ENCODE measurements around the gene CRY2. TPM values are rescaled to one million over a fixed set of nuclear protein-coding genes. Genes with fewer than 3 reads are reported as not detected.

CRY2 gene
- total and polyA plus RNA-seq, 12 donors = 16.8 to 131 (median 86.6) TPM

- intact Hi-C loops (cut with DNase I) = loop anchor here in 3 of 10 donors (5.0 kb wide), 3 partner anchors 55 to 75 kb away; partner anchors contain the start of gene CRY2 (in 1 of the 3)
Measured at GRCh38 chr11:45917286-45917622, 70.0 kb downstream of the CRY2 start.

GRCh38 chr11:45917623-45918330 lies 70.5 kb downstream of the CRY2 start, which contains the start of gene PEX16:
Gene PEX16, minus strand, starts transcription at chr11:45917877. Its CDS starts 66 bp downstream, at chr11:45917811.
- TF ChIP-seq CTCF (IDR thresholded peaks at IDR 0.05) = no peak
- 0 to 1% methylated on average over 45 of the region's 45 CpGs for WGBS, 2 donors
- H3K4me1 ChIP-seq = peaks cover 15 to 57% (median 33%) of the 10 kb centered on the region in 9 donors

More at GRCh38 chr11:45917286-45917622, 70.0 kb downstream of the CRY2 start:
- H3K9me3 ChIP-seq = no peaks in the 10 kb centered on the region
- H3K36me3 ChIP-seq = peaks cover 0 to 40% (median 22%) of the 10 kb centered on the region in 9 donors
- WGBS, 2 donors = 3 to 4% methylated on average over 16 of the region's 16 CpGs
- no peak for DNase-seq
- peak overlapping the region; percentile 75 to 99 (median 92) for H3K4me3 ChIP-seq
- ATAC-seq = no peak
- peaks cover 0 to 10% (median 6%) of the 10 kb centered on the region in 7 donors for H3K27me3 ChIP-seq
- peaks cover 11 to 51% (median 28%) of the 10 kb centered on the region in 9 donors for H3K4me1 ChIP-seq
- peak overlapping the region; percentile 72 to 96 (median 89) for H3K27ac ChIP-seq
- TF ChIP-seq CTCF (IDR thresholded peaks at IDR 0.05) = no peak

GRCh38 chr11:45918331-45918941 lies 71.2 kb downstream of the CRY2 start:
- peaks cover 0 to 28% (median 12%) of the 10 kb centered on the region in 9 donors for H3K36me3 ChIP-seq
- peak; percentile 82 to 86 for DNase-seq
- H3K9me3 ChIP-seq = no peaks in the 10 kb centered on the region
- intact Hi-C loops (cut with DNase I) = loop anchor here in 5 of 10 donors (1.0 to 5.0 kb wide), 5 partner anchors 18 to 76 kb away; partner anchors contain the start of gene CRY2 (in 2 of the 5)
- H3K4me3 ChIP-seq = peak overlapping the region; percentile 75 to 99 (median 92)
- TF ChIP-seq CTCF (IDR thresholded peaks at IDR 0.05) = no peak
- peak; percentile 73 to 90 (median 81) for ATAC-seq
- WGBS, 2 donors = 0% methylated on average over 38 of the region's 38 CpGs
- H3K27ac ChIP-seq = peak overlapping the region; percentile 72 to 96 (median 89)
- peaks cover 15 to 63% (median 37%) of the 10 kb centered on the region in 9 donors for H3K4me1 ChIP-seq
- H3K27me3 ChIP-seq = peaks cover 0 to 22% (median 18%) of the 10 kb centered on the region in 7 donors

More at GRCh38 chr11:45917623-45918330, 70.5 kb downstream of the CRY2 start, which contains the start of gene PEX16:
- DNase-seq = peak; percentile 96
- peak within 1 kb of the TSS; percentile 75 to 99 (median 92) for H3K4me3 ChIP-seq
- ATAC-seq = peak; percentile 92 to 97 (median 94)
- H3K9me3 ChIP-seq = no peaks in the 10 kb centered on the region
- H3K27ac ChIP-seq = peak within 1 kb of the TSS; percentile 72 to 96 (median 89)
- peaks cover 0 to 15% (median 12%) of the 10 kb centered on the region in 7 donors for H3K27me3 ChIP-seq
- intact Hi-C loops (cut with DNase I) = loop anchor here in 5 of 10 donors (1.0 to 5.0 kb wide), 5 partner anchors 17 to 75 kb away; partner anchors contain the start of gene CRY2 (in 2 of the 5)
- H3K36me3 ChIP-seq = peaks cover 0 to 35% (median 17%) of the 10 kb centered on the region in 9 donors

All from heart right ventricle (tissue), 16 donors.